Daoy (cell line): Measurements from ENCODE around the gene NDUFA9. TPM values are rescaled to one million over a fixed set of nuclear protein-coding genes. Genes with fewer than 3 reads are reported as not detected.

Experiments used
- DNase-seq: peaks from one replicate; pipeline ENCODE4 v3.0.0-alpha.2; 2015; ENCODE audit warnings: low read depth
- total RNA-seq: library from RNA; depleted of rRNA; stranded (reverse); fragments of >200 nt; shearing (Covaris generic); gene quantifications from 2 replicates; pipeline ENCODE4 v1.2.3, GENCODE V29; 2014; rRNA removed

Gene NDUFA9
- total RNA-seq, 1 experiment from 2014 or later: 186 TPM

- DNase-seq: no peak
Measured at GRCh38 chr12:4690760-4691159, 41.8 kb downstream of the NDUFA9 start.

Other genes with a start within 250 kb of the NDUFA9 start
- gene FGF6, start 203.3 kb upstream of the NDUFA9 start, total RNA-seq: not detected in 2 replicates
- 106 and 121 TPM in 2 replicates for gene RAD51AP1, start 110.2 kb upstream of the NDUFA9 start, total RNA-seq
- gene DYRK4, start 86.9 kb upstream of the NDUFA9 start, total RNA-seq: 36.0 and 48.5 TPM in 2 replicates
- 0.97 and 4.5 TPM in 2 replicates for gene AKAP3, start 63 bp upstream of the NDUFA9 start, total RNA-seq
- 3.0 and 6.8 TPM in 2 replicates for gene GALNT8, start 71.3 kb downstream of the NDUFA9 start, total RNA-seq